GM21529 (cell line): Measurements from ENCODE around the gene CFB.
A peak's percentile ranks its signal among the peaks of the same experiment; 100 is the strongest.
"Not testable (repeated sequence)": the region's sequence is repeated elsewhere in the genome, so short reads cannot be mapped to it uniquely, and the experiment has no call there.

ENCODE experiments used
- ATAC-seq: cut with Tn5 transposase; IDR thresholded peaks from one replicate; pipeline ENCODE4 v1.9.1; 2021; ENCODE audit not compliant: unreplicated experiment

The CFB gene

DNA sequence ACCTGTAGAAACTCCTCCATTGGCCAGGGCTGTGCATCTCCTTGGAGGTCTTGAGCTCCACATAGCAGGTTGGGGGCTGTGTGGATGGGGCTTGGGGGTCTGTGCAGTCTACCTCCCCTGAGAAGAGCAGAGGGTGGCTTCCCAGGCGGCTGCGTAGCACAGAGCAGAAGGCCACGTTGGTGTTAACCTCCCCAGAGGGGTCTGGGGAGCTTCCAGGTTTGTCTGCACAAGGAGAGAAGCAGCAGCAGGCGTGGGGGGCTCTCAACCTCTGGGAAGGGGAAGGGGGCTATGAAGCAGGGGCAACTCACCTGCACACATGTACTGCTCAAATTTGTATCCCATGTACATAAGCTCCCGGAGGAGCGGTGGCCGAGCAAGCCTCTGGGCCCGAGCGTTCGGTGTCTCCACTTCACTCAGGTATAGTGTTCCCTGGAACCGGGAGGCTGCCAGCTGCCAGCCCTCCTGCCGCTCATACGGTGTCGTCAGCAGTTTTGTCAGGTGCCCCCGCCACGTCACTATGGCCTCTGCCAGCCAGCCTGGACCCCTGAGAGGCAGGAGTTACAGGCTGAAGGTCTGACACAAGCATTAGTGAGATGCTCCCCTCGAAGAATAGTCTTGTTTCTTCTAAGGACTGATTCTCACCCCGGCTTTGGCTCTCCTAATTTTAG lies 24.8 kb downstream of the CFB start:
- no peak for ATAC-seq

DNA sequence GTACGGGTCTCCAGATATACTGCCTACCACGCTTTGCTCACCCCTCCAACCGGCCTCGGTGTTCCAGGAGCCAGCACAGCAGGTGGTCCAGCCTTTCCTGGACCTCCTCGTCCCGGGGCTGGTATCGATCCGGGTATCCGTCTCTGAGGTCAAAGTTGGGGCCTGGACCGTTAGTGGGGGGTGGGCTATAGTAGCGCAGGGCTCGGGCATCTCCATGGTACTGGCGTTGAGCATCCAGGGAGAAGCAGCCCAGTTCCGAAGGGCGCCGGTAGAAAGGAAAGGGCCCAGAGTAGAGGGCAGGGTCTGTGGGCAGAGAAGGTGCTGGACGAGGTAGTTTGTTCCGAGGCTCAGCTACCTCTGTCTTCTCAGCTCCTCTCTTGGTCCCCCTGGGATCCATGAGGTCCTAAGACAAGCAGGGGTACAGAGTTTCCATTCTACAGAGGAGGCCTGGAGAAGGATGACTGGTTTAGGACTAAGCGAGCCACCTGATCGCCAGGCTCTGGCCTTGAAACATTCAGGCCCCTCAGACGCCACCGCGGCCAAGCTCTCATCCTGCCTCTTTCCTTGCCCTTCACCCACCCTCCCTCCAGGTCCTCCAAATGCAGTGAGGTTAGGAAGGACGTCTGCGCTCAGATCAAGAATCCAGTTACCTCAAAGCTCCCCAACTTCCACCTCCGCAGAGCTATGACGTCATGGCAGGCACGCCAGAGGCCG lies 25.5 kb downstream of the CFB start:
- ATAC-seq, result peak; percentile 1

DNA sequence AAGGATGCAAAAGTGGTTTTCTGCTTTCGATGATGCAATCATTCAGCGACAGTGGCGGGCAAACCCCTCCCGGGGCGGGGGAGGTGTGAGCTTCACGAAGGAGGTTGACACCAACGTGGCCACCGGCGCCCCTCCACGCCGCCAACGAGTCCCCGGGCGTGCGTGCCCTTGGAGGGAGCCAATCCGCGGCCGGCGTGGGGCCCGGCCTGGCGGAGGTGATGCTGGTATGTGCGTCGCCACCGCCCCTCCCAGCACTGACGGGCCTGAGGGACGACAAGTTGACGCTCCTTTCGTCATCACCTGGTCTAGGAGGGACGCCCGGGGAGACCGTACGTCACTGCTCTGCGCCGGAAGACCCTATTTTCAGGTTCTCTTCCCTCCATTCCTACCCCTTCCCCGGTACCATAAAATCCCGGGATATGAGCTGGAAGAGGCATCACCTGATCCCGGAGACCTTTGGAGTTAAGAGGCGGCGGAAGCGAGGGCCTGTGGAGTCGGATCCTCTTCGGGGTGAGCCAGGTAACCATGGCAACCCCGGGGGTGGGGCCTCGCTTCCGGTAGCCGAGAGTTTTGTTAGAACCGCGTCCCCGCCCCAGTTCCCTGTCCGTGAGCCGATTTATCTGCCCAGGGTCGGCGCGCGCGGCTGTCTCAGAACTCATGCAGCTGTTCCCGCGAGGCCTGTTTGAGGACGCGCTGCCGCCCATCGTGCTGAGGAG lies 26.3 kb downstream of the CFB start, which contains the start of gene DXO:
DXO (minus strand) TSS at position 146 of the 716 bp plus-strand sequence. CDS start 463 bp downstream, outside the sequence.
- peak; percentile 80 for ATAC-seq

DNA sequence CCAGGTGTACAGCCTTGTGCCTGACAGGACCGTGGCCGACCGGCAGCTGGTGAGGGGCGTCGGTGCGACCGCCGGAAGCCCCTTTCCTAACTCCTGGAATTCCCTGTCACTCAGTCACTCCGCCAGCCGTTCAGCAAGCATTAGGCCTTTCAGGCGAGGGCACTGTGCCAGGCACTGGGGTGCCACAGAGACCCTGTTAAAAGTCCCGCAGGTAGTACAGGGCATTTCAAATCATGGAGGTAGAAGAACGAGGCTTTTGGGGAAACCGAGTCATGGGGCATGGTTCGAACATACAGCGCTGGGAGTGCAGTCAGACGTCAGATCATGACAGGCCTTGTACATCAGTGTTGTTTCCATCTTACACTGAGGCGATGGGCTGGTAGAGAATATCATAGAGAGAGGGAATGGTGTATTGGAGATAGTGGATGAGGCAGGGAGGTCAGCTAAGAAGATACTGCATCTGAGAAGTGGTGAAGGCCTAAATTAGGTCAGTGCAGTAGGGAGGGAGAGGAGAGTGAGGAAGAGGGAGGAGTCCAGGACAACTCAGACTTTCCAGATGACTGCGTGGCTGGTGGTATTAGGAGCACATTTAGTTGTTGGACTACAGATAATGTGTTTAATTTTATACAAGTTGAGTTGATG lies 26.9 kb downstream of the CFB start:
- ATAC-seq, result no peak

DNA sequence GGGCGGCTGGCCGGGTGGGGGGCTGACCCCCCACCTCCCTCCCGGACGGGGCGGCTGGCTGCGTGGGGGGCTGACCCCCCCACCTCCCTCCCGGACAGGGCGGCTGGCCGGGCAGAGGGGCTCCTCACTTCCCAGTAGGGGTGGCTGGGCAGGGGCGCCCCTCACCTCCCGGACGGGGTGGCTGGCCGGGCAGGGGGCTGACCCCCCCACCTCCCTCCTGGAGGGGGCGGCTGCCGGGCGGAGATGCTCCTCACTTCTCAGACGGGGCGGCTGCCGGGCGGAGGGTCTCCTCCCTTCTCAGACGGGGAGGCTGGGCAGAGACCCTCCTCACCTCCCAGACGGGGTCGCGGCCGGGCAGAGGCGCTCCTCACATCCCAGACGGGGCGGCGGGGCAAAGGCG lies 30.2 kb downstream of the CFB start:
- not testable (repeated sequence) for ATAC-seq

DNA sequence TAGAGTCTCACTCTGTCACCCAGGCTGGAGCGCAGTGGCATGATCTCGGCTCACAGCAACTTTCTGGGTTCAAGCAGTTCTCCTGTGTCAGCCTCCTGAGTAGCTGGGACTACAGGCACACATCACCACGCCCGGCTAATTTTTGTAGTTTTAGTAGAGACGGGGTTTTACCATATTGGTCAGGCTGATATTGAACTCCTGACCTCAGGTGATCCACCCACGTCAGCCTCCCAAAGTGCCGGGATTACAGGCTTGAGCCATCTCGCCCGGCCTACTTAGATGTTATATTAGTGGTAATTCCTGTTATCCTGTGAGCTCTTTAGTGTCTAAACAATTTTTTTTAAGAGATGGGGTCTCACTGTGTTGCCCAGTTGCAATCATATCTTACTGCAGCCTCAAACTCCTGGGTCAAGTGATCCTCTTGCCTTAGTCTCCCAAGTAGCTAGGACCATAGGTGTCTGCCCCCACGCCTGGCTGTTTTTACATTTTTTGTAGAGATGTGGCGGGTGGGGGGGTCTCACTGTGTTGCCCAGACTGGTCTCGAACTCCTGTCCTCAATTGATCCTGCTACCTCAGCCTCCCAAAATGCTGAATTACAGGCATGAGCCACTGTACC lies 32.0 kb downstream of the CFB start:
- ATAC-seq, result no peak

DNA sequence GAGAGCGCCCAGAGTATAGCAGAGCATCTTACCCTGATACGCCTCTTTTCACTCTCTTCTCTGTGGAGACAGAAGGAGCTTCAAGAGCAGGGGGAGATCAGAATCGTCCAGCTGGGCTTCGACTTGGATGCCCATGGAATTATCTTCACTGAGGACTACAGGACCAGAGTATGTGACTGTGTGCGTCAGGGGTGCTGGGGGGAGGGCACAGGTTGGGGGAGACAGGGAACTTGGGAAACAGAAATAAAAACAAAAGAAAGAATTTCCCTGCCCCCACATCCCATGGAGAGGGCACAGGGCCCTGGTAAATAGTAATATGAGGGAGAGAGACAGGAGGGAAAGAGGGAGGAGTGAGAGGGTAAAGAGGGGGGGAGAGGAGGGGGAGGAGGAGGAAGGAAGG lies 32.9 kb downstream of the CFB start:
- ATAC-seq, result no peak

DNA sequence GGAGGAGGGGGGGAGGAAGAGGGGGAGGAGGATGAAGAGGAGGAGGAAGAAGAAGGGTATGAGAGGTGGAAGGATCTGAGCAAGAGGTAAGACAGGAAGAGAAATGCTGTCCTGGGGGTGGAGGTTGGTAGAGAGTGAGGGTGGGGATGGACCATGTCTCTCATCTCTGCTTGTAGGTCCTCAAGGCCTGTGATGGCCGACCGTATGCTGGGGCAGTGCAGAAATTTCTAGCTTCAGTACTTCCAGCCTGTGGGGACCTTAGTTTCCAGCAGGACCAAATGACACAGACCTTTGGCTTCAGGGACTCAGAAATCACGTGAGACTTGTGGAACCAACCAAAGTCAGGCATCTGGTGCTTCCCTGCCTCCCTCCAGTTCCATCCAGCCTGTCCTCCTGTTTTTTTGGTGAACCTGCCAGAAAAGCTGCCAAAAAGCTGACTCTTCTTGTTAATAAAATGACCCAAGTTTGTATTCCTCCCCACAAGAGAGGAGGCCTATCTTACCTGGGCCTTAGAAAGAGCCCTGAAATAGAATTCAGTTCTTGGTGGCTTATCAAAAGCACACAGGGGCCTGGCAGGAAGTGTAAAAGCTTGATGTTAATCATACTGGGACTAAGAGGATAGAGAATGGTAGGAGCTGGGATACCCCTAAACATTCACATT lies 33.5 kb downstream of the CFB start:
- no peak for ATAC-seq

DNA sequence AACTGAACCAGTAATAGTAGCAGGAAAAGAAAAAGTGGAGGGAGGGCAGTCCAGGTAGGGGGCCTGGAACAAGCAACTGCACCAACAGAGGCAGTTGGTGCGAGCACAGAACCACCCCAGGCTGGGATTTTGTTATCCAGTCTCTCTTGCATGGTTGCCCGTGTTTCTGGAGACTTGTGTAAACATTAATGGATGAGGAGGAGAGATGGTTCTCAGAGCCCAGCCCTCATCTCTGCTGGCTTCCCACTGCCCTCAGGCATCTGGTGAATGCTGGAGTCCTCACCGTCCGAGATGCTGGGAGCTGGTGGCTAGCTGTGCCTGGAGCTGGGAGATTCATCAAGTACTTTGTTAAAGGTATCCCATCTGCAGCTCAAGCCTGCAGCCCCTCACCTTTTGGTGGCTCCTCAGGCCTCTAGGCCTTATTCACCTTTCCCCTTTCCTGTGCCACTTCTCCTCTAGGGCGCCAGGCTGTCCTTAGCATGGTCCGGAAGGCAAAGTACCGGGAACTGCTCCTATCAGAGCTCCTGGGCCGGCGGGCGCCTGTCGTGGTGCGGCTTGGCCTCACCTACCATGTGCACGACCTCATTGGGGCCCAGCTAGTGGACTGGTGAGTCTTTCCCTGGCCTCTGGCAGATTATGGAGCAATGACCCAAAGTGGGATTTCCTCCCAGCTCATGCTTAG lies 34.4 kb downstream of the CFB start:
- not testable (repeated sequence) for ATAC-seq

DNA sequence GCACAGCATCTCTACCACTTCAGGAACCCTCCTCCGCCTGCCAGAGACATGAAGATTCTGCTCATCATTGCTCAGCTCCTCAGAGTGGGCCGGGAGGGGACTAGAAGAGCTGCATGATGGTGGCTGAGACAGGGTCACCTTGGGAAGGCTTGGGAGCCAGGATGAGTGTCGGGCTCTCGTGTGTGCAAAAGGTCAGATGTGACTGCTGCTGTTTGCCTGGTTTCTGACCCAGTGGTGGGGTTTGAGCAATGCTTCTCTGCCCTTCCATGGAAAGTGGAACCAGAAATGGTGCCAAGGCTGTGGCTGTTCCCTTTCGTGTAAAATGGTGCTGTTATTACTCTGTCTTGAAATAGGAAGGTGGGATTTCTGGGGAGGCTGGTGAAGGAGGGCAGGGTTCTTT lies 35.1 kb downstream of the CFB start:
- ATAC-seq, result not testable (repeated sequence)

DNA sequence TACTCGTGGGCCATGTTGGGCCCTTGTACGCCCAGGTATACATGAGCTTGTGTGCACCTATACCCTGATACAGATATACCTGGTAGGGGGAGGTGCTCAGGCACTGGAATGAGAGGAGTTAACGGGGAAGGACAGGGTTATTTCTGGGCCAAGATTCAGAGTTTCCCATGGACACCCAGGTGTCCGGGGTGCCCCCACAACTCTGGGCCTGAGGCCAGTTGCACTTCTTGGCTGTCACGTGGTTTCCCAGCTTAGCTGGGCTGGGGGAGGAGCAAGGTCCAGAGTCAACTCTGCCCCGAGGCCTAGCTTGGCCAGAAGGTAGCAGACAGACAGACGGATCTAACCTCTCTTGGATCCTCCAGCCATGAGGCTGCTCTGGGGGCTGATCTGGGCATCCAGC lies 35.8 kb downstream of the CFB start, which contains the start of gene C4A:
C4A (plus strand) TSS at position 314 of the 400 bp plus-strand sequence; CDS start at position 365, 51 bp downstream.
- not testable (repeated sequence) for ATAC-seq

DNA sequence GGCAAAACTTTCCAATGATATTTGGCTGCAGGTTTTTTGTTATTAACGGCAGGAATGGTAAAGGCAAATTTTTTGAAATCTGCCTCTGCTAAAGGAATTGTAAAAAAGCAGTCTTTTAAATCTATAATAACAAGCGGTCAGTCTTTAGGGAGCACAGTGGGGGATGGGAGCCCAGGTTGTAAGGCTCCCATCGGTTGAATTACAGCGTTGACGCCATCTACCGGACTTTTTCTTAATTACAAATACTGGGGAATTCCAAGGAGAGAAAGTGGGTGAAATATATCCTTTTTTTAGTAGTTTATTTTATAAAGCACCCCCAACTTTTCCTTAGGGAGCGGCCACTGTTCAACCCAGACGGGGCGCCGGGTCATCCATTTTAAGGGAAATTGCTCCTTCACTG lies 43.5 kb downstream of the CFB start:
- ATAC-seq, result not testable (repeated sequence)

DNA sequence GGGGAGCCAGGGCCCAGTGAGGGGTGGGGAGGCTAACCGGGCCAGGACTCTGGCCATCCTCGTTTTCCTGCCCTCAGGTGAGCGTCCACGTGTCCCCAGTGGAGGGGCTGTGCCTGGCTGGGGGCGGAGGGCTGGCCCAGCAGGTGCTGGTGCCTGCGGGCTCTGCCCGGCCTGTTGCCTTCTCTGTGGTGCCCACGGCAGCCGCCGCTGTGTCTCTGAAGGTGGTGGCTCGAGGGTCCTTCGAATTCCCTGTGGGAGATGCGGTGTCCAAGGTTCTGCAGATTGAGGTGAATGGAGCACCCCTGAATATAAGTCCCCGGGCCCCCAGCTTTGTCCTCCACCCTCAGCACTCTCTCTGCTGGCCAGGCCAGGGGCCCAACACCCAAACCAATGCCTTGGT lies 48.5 kb downstream of the CFB start:
- not testable (repeated sequence) for ATAC-seq

DNA sequence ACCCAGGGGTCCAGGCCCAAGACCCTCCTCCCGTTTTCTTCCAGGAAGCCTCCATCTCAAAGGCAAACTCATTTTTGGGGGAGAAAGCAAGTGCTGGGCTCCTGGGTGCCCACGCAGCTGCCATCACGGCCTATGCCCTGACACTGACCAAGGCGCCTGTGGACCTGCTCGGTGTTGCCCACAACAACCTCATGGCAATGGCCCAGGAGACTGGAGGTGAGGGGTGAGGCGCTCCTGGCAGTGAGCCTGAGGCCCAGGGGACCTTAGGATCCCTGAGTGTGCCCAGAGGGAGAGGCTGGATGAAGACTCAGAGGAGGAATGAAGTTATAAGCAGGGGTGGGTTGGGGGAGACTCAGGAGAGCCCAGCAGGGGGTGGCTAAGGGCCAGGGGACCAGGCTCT lies 50.5 kb downstream of the CFB start:
- ATAC-seq, result not testable (repeated sequence)
